NCI-H1417 (cell line): ENCODE measurements around the gene MMP14.
A peak's percentile ranks its signal among the peaks of the same experiment; 100 is the strongest.

Experiments
- DNase-seq, 3 experiments: peaks; one replicate each; lab custom pipeline; 2025; lab: John Stamatoyannopoulos, UW

MMP14 gene

DNA sequence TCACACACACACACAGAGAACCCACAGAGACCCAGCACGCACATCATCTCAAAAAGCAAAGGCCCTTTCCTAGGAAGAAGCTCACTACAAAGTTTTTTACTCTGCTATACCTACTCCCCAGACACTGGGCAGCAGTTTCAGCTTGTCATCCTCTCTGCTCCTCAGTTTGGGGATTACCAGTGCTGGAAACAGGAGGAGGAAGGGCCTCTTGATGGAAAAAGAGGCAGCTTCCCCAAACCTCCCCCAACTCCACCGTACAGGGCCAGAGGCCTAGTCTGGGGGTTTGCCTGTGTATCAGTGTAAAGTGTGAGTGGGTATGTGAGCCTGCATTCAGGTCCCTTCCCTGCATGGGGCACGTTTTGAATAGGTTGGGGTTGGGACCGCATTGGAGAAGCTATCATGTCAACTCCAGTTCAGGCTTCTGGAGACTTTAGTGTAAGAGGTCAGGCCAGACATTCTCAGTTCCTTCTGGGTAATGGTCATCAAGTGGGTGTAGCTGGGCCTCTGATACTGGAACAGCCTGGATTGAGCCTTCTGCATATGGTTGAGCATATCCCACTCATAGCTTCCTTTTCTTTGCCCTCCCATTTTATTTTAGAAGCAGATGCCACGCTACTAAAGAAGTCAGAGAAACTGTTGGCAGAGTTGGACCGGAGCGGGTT is 47.8 kb downstream of the MMP14 start:
- DNase-seq = no peak

DNA sequence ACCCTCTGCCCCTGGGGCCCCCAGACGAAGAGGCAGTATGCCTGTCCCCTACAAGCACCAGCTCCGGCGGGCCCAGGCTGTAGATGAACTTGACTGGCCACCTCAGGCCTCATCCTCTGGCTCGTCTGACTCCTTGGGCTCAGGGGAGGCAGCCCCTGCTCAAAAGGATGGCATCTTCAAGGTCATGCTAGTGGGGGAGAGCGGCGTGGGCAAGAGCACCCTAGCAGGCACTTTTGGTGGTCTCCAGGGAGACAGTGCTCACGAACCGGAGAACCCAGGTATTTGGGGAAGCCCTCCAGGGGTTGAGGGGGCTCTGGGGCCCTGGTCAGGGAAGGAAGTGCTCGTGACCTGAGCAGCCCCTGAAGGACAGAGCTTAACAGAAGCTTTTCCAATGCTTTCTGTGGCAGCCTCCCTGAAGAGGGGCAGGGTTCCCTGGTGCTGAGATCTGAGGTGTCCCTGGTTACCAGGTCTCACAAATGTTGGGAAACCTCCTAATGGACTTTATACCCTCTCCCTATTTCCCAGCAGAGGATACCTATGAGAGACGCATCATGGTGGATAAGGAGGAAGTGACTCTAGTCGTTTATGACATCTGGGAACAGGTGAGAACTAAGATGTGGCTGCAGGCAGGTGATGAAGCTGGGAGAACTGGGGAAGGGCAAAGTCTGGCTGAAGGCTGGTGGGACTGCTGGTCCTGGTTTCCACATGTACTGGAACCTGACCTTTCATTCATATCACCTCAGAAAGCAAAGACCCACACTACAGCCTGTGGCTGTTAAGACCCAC is 48.5 kb downstream of the MMP14 start:
- DNase-seq = no peak

- no peak for DNase-seq
These were observed 49.6 kb downstream of the MMP14 start for GRCh38 chr14:22885975-22886374.

GRCh38 chr14:22886500-22887259 is 50.3 kb downstream of the MMP14 start:
- DNase-seq = peak; percentile 85 to 95 (median 94)

DNA sequence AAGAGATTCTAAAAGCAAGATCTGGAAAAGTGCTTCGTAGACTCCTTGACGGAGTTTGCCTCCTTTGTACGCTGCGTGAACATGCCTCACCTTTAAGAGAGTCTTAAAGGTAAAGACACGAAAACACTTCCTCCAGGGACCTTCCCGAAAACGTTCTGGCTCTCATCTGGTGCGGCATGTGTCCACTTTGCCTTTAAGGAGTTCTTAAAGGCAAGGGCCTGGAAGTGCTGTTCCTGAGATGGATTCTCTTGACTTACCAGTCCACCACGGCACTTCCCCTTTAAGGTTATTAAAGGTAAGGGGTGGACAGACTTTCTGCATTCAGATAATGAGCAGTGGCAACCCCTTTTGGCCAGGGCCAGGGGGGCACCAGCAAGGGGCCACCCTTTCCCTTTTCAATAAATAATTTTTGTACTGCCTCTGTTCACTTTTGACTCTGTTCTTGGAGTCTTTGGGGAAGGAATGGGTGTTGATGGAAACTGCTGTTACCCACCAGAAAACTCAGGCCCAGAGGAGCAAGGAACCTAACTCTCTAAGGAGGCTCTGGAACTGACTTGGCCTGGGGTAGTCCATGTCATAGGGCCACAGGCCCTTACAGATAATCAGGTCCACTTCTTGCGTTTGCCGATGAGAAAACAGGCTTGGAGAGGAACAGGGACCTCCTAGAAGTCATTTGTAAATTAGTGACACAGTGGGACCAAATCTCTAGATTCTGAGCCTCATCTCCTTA is 51.0 kb downstream of the MMP14 start:
- peak; percentile 90 to 99 (median 92) for DNase-seq

GRCh38 chr14:22887990-22888378 is 51.6 kb downstream of the MMP14 start:
- DNase-seq = no peak

- no peak for DNase-seq
These were observed 52.3 kb downstream of the MMP14 start for GRCh38 chr14:22888662-22889061.

GRCh38 chr14:22890416-22890815 is 54.0 kb downstream of the MMP14 start:
- DNase-seq = no peak

DNA sequence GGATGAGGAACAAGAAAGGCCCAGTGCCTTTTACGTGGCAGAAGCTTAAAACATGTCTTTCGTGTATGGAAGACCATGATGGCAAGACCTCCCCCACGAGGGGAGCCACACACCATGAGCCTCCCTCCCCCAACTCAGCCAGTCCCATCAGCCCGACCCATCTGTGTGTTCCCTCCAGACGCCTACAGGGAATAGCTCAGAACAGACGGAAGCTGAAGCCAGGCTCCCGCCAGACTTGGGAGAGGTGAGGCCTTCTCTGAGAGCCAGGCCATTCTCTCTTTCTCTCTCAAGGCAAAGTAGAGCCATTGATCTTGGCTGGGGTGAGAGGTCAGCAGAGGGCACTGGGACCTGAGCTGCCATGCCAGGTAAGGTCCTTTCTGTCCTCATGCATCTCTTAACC is 56.1 kb downstream of the MMP14 start:
- DNase-seq = no peak

GRCh38 chr14:22893706-22894105 is 57.3 kb downstream of the MMP14 start:
- DNase-seq = no peak

DNA sequence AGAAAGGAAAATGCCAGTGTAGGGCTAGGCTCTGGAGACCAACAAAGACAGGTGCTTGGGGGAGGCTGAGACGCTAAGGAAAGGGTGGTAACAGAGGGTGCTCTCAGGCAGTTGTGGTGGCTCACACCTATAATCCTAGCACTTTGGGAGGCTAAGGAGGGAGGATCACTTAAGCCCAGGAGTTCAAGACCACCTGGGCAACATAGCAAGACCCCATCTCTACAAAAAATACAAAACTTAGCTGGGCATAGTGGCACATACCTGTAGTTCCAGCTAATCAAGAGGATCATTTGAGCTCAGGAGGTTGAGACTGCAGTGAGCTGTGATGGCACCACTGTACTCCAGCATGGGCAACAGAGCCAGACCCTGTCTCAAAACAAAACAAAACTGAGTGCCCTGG is 59.0 kb downstream of the MMP14 start:
- no peak for DNase-seq

- DNase-seq = no peak
These were observed 60.0 kb downstream of the MMP14 start for GRCh38 chr14:22896356-22896755.

DNA sequence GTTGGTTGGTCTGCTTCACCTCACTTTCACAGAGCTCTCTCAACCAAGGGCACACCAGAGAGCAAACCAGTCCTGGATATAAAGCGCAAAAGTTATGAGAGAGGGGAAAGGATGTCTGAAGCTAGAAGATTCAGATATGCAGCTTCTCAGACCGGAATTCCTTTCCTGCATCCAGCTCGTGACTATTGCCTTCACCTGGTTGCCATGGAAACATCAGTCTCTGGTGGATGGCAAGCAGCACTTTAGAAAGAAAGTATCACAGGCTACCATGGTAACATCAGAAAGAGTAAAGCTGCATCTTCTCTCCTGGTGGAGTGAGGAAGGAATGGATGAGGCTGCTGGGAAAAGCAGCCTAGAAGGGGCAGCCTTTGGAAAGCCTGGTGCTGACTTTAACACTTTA is 60.4 kb downstream of the MMP14 start:
- peak in 1 of 3 experiments; percentile 14 for DNase-seq

- DNase-seq = no peak
These were observed 61.0 kb downstream of the MMP14 start for GRCh38 chr14:22897357-22897756.
